Tibial artery (tissue), 4 donors: Measurements from ENCODE around the gene IGSF9B.

Experiments used
- DNase-seq, 2 donors: peaks; one replicate each; pipeline ENCODE4 v3.0.0-alpha.2; 2019
- H3K27ac ChIP-seq, 2 donors: fragments of 200-600 bp; sonication (generic) in 1 of 2; 1 replicate in 1 of 2; 2 replicates in 1 of 2; pipeline ENCODE4 v1.5.1; 2018 to 2019; ENCODE audit warnings: mild to moderate bottlenecking in 1 of 2
- H3K27me3 ChIP-seq, 2 donors: fragments of 200-600 bp; sonication (generic) in 1 of 2; one replicate each; pipeline versions ENCODE4 v1.5.1 to v1.6.0; 2016 to 2019
- H3K36me3 ChIP-seq, 3 donors: fragments of 200-600 bp; sonication (generic) in 2 of 3; one replicate each; pipeline ENCODE4 v1.5.1; 2016 to 2019; ENCODE audit warnings: mild to moderate bottlenecking in 2 of 3
- H3K4me1 ChIP-seq, 4 donors: fragments of 200-600 bp; sonication (generic) in 2 of 4; 1 replicate in 3 of 4; 2 replicates in 1 of 4; pipeline ENCODE4 v1.5.1; 2016 to 2019
- H3K4me3 ChIP-seq, 2 donors: fragments of 200-600 bp; sonication (generic) in 1 of 2; 1 replicate in 1 of 2; 2 replicates in 1 of 2; pipeline ENCODE4 v1.5.1; 2018 to 2019; ENCODE audit warnings: mild to moderate bottlenecking in 2 of 2
- H3K9me3 ChIP-seq, 3 donors: fragments of 200-600 bp; sonication (generic) in 1 of 3; one replicate each; pipeline ENCODE4 v1.5.1; 2016 to 2019
- intact Hi-C: fragments of 100-400 bp; cut with DNase I; formaldehyde crosslinking; loops from one replicate; pipeline ENCODE4 v1.15.0; 2023; ENCODE audit warnings: low total_unique reads
- TF ChIP-seq, protein P1 (sequence below), 2 experiments: fragments of 200-600 bp in 1 of 2; fragments of 450-650 bp in 1 of 2; IDR thresholded peaks; one replicate each; pipeline ENCODE4 v1.5.1; 2017 to 2019; ENCODE audit warnings: antibody characterized with exemption in 2 of 2, mild to moderate bottlenecking in 1 of 2, moderate library complexity in 1 of 2

Gene IGSF9B

DNA sequence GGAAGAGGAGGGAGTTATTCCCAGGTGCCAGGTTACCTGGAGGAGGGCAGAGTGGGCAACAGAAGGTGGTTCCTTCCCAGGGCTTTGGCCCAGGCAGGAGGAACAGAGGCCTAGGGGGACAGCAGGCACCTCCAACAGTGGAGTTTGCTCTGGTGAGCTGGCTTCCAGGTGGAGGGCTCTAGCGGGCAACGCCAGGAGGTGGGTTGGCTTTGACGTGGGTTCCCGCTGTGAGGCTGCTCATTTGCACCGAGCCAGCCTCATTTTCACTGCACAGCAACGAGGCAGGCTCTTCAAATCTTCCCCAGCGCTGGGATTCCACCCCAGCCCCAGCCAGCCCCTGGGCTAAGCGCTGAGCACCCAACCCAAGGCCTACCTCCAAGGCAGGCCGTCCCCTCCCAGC is 8.1 kb downstream of the IGSF9B start:
- Histone ChIP-seq H3K4me3 (no peak overlapping the region), H3K27ac (peak overlapping the region in 1 of 2 donors; percentile 95), H3K4me1 (peaks cover 0 to 88% (median 81%) of the 10 kb centered on the region in 4 donors), H3K9me3 (no peaks in the 10 kb centered on the region), H3K36me3 (peaks cover 5 to 14% (median 8%) of the 10 kb centered on the region in 3 donors), H3K27me3 (no peaks in the 10 kb centered on the region)
- no peak for DNase-seq
- intact Hi-C loops = no loop called here
- TF ChIP-seq, protein P1, sequence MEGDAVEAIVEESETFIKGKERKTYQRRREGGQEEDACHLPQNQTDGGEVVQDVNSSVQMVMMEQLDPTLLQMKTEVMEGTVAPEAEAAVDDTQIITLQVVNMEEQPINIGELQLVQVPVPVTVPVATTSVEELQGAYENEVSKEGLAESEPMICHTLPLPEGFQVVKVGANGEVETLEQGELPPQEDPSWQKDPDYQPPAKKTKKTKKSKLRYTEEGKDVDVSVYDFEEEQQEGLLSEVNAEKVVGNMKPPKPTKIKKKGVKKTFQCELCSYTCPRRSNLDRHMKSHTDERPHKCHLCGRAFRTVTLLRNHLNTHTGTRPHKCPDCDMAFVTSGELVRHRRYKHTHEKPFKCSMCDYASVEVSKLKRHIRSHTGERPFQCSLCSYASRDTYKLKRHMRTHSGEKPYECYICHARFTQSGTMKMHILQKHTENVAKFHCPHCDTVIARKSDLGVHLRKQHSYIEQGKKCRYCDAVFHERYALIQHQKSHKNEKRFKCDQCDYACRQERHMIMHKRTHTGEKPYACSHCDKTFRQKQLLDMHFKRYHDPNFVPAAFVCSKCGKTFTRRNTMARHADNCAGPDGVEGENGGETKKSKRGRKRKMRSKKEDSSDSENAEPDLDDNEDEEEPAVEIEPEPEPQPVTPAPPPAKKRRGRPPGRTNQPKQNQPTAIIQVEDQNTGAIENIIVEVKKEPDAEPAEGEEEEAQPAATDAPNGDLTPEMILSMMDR (IDR thresholded peaks at IDR 0.05) = no peak

DNA sequence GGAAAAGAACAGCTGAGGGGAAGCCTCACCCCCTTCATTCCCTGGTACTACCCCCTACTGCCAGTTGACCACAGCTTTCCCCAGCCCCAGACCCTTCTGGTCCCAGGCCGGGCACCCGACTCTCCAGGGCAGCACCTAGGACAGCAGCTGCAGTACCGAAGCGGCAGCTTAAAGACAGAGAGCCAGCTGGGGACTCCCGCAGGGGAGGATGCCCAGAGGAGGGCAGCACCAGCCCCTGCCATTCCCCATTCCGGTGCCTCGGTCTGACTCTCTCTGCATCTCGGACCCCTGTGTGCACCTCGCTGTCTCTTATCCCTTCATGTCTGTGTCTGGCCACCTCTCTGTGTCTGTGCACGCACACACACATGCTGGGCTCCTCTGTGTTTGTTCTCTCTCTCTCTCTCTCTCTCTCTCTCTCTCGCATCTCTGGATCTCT is 9.4 kb downstream of the IGSF9B start:
- Histone ChIP-seq H3K9me3 (no peaks in the 10 kb centered on the region), H3K36me3 (peaks cover 5 to 21% (median 14%) of the 10 kb centered on the region in 3 donors), H3K27ac (no peak overlapping the region), H3K27me3 (no peaks in the 10 kb centered on the region), H3K4me3 (no peak overlapping the region), H3K4me1 (peaks cover 0 to 74% (median 68%) of the 10 kb centered on the region in 4 donors)
- intact Hi-C loops = no loop called here
- DNase-seq = peak in 1 of 2 donors; percentile 72
- TF ChIP-seq, protein P1 (IDR thresholded peaks at IDR 0.05) = peak; percentile 32 to 46

DNA sequence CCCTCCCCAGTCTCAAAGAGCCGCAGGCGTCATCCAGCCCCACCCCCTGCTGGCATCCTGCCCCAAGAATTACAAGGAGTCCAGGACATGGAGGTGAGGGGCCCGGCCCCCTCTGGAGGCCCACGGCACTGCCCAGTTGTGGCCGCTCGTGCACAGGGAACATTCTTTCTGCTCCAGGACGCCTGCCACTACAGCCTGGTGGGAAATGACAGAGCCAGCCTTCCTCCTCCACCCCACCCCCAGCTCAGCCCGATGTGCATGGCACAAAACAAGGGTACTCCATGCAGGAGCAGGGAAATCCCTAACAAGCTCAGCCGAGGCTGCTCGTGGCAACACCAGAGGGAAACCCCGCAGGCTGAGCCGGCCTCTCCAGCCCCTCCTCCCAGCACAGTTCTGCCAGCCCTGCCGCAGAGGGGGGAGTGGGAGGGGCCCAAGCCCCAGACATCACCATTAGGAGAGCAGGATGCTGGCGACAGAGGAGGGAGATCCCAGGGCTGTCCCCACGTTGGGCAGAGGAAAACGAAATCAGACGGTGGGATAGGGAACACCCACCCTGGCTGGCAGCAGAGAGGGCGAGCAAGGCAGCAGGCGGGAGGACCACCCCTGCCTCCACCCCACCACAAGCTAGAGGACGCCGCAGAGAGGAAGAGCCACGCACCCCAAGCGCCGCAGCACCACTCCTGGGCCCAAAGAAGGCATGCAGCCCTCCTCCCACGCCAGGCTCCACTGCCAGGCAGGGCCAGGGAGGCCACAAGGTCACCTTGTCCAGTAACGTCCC is 10.0 kb downstream of the IGSF9B start:
- peak overlapping the region in 1 of 2 donors; percentile 4 for H3K4me3 ChIP-seq
- intact Hi-C loops = no loop called here
- TF ChIP-seq, protein P1 (IDR thresholded peaks at IDR 0.05) = no peak
- H3K27me3 ChIP-seq = no peaks in the 10 kb centered on the region
- peaks cover 5 to 25% (median 14%) of the 10 kb centered on the region in 3 donors for H3K36me3 ChIP-seq
- H3K4me1 ChIP-seq = peaks cover 0 to 68% (median 62%) of the 10 kb centered on the region in 4 donors
- peak in 1 of 2 donors; percentile 70 for DNase-seq
- H3K9me3 ChIP-seq = no peaks in the 10 kb centered on the region
- H3K27ac ChIP-seq = peak overlapping the region in 1 of 2 donors; percentile 5

DNA sequence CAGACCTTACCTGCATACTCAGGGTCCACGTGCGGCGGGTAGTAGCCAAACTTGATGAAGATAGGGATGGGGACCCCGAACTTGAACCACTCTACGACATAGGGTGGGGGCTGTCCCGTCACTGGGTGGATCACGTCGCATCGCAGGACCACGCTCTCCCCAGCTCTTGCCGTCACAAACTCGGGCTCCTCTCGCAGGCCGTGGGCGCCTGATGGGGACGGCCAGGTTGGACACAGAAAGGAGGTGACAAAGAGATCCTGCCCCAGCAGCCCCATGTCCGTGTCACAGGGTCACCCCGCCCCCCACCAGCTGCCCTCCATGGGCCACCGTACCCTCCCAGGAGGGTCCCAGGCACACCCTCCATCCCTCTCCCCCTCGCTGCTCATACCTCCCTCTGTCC is 10.7 kb downstream of the IGSF9B start:
- TF ChIP-seq, protein P1 (IDR thresholded peaks at IDR 0.05) = no peak
- no peak overlapping the region for H3K27ac ChIP-seq
- no peak for DNase-seq
- intact Hi-C loops = no loop called here
- no peaks in the 10 kb centered on the region for H3K9me3 ChIP-seq
- H3K27me3 ChIP-seq = no peaks in the 10 kb centered on the region
- peaks cover 5 to 28% (median 14%) of the 10 kb centered on the region in 3 donors for H3K36me3 ChIP-seq
- H3K4me3 ChIP-seq = no peak overlapping the region
- H3K4me1 ChIP-seq = peaks cover 0 to 62% (median 57%) of the 10 kb centered on the region in 4 donors

DNA sequence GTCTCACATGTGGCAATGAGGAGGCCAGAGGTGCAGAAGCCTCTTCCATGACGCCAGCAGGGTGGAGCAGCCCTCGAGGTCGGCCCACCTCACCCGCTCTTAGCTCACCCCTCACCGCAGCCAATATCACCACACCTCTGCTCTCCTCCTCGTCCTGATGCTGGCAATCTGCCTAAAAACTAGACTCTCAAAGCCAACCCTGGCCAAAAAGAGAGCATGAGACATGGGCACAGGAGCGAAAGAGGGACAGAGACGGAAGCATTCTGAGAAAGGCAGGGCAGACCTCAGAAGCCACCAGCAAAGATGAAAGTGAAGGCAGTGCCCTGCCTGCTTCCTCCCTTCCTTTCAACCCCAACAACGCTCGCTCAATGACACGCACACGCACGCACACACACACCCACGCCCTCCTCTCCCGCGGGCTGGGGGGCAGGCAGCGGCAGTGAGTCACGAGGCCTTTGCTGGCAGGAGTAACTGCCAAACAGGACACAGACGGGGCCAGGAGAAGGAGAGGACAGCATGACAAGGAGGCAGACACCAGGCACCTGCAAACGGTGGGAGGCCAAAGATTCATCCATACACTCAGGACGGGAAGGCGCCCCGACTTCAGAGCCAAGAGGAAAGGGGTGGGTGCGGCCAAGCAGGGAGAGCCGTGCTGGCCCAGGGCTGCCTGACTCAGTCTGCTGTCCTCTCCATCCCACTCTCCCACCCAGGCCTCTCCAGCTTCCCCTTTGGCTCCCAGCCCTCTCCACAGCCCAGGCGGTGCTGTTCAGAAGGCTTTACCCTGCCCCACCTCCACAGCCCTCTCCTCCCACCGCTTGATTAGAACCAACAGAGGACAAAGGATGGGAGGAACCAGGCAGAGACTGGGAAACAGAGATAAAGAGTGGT is 11.4 kb downstream of the IGSF9B start:
- Histone ChIP-seq H3K27ac (peak overlapping the region in 1 of 2 donors; percentile 13), H3K27me3 (no peaks in the 10 kb centered on the region), H3K36me3 (peaks cover 5 to 28% (median 14%) of the 10 kb centered on the region in 3 donors), H3K9me3 (no peaks in the 10 kb centered on the region), H3K4me1 (peaks cover 0 to 55% (median 50%) of the 10 kb centered on the region in 4 donors), H3K4me3 (no peak overlapping the region)
- TF ChIP-seq, protein P1 (IDR thresholded peaks at IDR 0.05) = no peak
- peak in 1 of 2 donors; percentile 74 for DNase-seq
- intact Hi-C loops = no loop called here
